Fibroblast of pulmonary artery (primary cell): Measurements from ENCODE around the gene RAB6A.

ENCODE experiments used
- DNase-seq: peaks from one replicate; pipeline ENCODE4 v3.0.0-alpha.2; 2010; ENCODE audit warnings: low read depth
- H3K4me3 ChIP-seq: replicated peaks from 2 replicates; pipeline ENCODE4 v1.5.1; 2011; ENCODE audit warnings: low read depth, mild to moderate bottlenecking, control low read depth, low read length, moderate library complexity
- TF ChIP-seq, protein P1 (sequence below): IDR thresholded peaks from 2 replicates; pipeline ENCODE4 v1.5.1; 2011; ENCODE audit warnings: mild to moderate bottlenecking, control low read depth, low read length, inconsistent platforms; ENCODE audit errors: missing control alignments

The RAB6A gene

DNA sequence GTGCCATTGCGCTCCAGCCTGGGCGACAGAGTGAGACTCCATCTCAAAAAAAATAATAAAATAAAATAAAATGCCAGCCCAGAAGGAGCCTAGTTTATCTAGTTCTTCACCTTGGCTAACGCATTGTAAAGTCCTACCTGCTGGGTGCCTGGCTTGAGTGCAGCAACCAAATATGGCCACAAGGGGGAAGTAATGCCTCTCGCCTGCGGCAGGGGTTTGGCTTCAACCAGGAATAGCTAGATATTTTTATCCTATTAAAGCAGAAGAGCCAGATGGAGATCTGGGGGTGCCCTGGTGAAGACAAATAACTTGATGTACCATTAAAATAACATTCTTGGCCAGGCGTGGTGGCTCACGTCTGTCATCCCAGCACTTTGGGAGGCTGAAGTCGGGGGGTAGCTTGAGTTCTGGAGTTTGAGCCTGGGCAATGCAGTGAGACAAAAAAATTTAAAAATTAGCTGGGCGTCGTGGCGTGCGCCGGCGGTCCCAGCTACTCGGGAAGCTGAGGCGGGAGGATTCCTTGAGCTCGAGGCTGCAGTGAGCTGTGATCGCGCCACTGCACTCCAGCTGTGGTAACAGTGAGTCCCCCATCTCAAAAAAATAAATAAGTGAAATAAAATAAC is 135.1 kb downstream of the RAB6A start:
- peak; percentile 77 for DNase-seq
- TF ChIP-seq, protein P1, sequence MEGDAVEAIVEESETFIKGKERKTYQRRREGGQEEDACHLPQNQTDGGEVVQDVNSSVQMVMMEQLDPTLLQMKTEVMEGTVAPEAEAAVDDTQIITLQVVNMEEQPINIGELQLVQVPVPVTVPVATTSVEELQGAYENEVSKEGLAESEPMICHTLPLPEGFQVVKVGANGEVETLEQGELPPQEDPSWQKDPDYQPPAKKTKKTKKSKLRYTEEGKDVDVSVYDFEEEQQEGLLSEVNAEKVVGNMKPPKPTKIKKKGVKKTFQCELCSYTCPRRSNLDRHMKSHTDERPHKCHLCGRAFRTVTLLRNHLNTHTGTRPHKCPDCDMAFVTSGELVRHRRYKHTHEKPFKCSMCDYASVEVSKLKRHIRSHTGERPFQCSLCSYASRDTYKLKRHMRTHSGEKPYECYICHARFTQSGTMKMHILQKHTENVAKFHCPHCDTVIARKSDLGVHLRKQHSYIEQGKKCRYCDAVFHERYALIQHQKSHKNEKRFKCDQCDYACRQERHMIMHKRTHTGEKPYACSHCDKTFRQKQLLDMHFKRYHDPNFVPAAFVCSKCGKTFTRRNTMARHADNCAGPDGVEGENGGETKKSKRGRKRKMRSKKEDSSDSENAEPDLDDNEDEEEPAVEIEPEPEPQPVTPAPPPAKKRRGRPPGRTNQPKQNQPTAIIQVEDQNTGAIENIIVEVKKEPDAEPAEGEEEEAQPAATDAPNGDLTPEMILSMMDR = peak; percentile 97
- no peak overlapping the region for H3K4me3 ChIP-seq
